ENCODE results near the gene ADGRV1.
A peak's percentile ranks its signal among the peaks of the same experiment; 100 is the strongest.
"Not testable (repeated sequence)": the region's sequence is repeated elsewhere in the genome, so short reads cannot be mapped to it uniquely, and the experiment has no call there.

ADGRV1 gene

DNA sequence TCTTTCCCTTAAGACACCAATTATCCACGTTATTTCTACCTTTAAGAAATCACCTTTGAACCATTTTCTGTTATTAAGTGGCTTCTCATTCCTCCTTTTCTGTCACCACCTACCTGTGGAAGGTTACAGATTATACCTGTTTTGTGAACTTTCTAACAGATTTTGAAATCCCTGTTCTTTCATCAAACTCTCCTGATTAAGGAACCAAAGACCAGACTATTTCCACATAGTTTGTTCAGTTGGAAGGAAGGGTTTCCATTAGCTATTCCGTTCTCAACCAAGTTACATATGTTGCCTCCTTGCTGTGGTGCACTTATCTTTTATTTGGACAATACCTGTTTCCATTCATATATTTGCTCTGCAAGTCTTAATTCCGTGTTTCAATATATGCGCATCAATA, 343.6 kb downstream of the ADGRV1 start:
- DNase-seq (ENCODE audit: low spot score), result no peak

DNA sequence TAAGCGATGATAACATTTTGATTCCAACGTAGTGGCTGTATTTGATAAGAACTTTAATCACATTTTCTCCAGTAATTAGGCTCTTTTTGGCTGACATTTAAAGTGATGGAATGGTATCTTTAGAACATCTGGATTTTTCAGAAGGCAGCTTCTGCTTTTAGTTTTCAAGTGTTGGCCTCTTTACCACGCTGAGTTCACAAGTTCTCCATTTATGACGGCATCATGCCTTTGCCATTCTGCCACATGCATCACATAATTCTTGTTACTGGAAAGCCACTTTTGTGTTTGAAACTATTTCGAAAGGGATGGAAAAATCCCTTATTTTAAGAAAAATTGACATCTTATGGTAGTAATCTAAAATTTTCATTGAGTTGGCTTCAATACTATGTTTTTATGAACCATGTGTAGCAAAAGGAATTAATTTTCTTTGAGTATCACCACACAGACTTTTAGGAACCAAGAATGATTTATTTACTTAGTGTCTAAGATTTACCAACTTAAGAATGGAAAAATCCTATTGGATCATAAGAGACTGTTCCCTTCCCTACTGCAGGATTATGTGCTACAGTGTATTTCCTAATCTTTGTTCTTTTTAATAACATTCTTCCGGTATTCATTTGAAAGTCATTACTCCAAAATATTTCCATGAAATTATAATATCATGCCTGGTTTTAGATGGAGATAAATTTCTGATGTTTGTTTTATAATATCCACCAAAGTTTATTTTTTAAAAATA, 344.2 kb downstream of the ADGRV1 start:
- DNase-seq (ENCODE audit: low spot score), result no peak

DNA sequence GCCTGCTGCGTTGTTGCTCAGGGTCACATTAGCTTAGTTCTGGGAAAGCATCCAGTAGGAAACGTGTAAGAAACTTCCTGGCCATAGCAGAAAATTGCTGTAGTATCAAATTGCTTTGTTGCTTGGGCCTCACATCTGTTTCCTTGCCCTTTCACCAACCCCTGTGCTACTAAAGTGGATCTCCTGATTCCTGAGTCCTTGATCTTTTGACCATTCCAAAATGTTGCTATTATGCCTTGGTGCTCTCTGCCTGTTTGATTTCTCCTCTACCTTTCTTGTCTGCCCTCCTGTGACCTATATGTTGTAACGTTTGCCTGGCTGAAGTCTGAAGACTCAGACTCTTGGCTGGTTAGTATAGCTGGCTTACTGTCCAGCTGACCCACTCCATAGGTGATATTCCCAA, 350.5 kb downstream of the ADGRV1 start:
- no peak for DNase-seq (ENCODE audit: low spot score)

GRCh38 chr5:90909940-90910339, 351.3 kb downstream of the ADGRV1 start:
- no peak for DNase-seq (ENCODE audit: low spot score)

DNA sequence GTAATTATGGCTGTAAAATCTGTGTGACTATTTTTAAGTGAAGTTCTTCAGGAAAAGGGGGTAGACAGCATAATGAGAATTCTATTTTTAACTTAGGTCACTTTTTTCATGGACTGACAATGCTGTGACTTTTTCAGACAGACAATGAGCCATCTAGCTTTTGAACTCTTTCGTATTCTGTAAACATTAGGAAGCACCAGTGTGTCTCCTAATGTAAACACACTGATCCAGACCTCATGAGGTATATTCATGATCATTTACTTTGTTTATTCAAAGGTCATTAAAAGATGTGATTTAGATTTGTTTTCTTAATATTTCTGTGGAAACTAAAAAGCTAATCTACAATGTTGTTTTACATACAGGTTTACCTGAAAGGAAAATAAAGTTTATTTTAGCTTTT, 352.6 kb downstream of the ADGRV1 start:
- no peak for DNase-seq (ENCODE audit: low spot score)

DNA sequence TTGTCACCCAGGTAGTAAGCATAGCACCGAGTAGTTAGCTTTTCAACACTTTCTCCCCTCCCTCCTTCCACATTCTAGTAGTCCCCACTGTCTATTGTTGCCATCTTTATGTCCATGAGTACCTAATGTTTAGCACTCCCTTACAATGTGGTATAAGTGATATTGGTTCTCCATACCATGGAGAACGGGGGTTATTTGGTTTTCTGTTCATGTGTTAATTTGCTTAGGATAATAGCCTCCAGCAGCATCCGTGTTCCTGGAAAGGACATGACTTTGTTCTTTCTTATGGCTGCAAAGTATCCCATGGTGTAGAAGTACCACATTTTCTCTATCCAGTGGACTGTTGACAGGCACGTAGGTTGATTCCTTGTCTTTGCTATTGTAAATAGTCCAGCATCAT, 353.9 kb downstream of the ADGRV1 start:
- DNase-seq (ENCODE audit: low spot score), result no peak

- no peak for DNase-seq (ENCODE audit: low spot score)
Measured at GRCh38 chr5:90915393-90915792, 356.8 kb downstream of the ADGRV1 start.

GRCh38 chr5:90916947-90917800, 358.6 kb downstream of the ADGRV1 start:
- DNase-seq (ENCODE audit: low spot score), result no peak

GRCh38 chr5:90917928-90918668, 359.5 kb downstream of the ADGRV1 start:
- DNase-seq (ENCODE audit: low spot score), result no peak

DNA sequence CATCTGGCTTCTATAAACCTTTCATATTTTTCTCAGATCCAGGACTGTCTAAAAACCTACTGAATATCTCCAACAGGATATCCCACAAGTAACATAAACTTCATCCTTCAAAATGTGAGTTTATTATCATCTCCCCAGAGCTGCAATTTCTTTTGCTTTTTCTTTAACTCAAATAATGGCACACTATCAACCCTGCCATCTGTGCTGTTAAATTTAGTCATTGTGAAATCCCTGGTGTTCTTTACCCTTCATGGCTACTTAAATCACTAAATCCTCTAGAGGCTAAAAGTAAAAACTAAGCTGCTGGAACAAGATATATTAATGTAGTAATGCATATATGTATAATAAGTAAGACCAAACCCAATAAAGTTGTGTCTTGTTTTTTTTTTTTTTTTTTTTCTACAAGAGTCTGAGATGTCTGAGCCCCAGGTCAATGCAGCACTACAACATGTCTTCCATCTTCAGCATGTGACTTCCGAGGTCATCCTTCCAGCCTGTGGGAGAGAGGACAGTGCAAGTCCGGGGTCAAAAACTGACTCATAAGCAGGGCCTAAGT, 362.9 kb downstream of the ADGRV1 start:
- no peak for DNase-seq (ENCODE audit: low spot score)

DNA sequence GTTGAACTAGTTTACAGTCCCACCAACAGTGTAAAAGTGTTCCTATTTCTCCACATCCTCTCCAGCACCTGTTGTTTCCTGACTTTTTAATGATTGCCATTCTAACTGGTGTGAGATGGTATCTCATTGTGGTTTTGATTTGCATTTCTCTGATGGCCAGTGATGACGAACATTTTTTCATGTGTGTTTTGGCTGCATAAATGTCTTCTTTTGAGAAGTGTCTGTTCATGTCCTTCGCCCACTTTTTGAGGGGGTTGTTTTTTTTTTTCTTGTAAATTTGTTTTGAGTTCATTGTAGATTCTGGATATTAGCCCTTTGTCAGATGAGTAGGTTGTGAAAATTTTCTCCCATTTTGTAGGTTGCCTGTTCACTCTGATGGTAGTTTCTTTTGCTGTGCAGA, 365.6 kb downstream of the ADGRV1 start:
- not testable (repeated sequence) for DNase-seq (ENCODE audit: low spot score)

DNA sequence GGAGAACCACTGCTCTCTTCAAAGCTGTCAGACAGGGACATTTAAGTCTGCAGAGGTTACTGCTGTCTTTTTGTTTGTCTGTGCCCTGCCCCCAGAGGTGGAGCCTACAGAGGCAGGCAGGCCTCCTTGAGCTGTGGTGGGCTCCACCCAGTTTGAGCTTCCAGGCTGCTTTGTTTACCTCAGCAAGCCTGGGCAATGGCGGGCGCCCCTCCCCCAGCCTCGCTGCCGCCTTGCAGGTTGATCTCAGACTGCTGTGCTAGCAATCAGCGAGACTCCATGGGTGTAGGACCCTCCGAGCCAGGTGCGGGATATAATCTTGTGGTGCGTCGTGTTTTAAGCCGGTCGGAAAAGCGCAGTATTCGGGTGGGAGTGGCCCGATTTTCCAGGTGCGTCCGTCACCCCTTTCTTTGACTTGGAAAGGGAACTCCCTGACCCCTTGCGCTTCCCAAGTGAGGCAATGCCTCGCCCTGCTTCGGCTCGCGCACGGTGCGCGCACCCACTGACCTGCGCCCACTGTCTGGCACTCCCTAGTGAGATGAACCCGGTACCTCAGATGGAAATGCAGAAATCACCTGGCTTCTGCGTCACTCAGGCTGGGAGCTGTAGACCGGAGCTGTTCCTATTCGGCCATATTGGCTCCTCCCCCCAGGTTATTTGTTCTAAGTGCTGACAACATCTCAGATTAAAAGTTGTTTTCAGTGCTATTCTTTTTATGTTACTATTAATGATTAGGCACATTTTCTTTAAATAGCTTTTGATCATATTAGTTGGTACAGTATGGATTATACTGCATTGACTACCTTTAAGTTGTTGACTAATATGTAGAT, 370.6 kb downstream of the ADGRV1 start:
- not testable (repeated sequence) for DNase-seq (ENCODE audit: low spot score)

GRCh38 chr5:90930062-90930461, 371.5 kb downstream of the ADGRV1 start:
- no peak for DNase-seq (ENCODE audit: low spot score)

GRCh38 chr5:90930756-90931431, 372.3 kb downstream of the ADGRV1 start:
- no peak for DNase-seq (ENCODE audit: low spot score)

- DNase-seq (ENCODE audit: low spot score), result peak; percentile 43
Measured at GRCh38 chr5:90932052-90932699, 373.6 kb downstream of the ADGRV1 start.

- no peak for DNase-seq (ENCODE audit: low spot score)
Measured at GRCh38 chr5:90933298-90933697, 374.7 kb downstream of the ADGRV1 start.

DNA sequence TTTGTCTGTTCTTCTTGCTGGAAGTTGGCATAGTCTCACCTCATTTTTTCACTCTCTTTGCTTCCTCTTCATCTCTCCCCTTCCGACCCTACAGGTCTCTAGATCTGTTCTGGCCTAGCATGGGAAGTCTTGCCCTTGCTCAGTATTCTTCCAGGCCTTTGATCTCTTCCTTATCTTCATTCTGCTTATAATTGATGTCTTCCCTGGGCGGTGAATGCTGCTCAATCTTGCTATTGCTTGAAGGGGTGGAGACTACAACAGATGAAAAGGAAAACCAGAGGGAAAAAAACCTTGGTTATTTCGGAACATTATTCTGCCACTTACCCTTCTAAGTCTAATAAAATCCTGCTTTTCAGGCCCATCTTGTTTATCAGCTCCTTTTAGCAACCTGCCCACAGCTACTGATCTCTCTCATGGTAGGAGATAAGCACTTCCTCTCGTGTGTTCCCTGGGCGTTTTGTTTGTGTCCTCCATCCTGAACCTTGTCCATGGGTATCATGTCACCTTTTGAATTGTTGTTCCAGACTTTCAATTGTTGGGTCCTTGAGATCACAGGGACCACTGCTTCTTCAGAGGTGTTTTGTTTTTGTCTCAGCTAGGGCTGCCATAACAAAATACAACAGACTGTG, 375.6 kb downstream of the ADGRV1 start:
- no peak for DNase-seq (ENCODE audit: low spot score)

GRCh38 chr5:90934738-90935137, 376.1 kb downstream of the ADGRV1 start:
- DNase-seq (ENCODE audit: low spot score), result no peak

- no peak for DNase-seq (ENCODE audit: low spot score)
Measured at GRCh38 chr5:90939211-90939610, 380.6 kb downstream of the ADGRV1 start.
